Transverse colon (tissue), 3 donors: ENCODE results near the gene PRADC1.

Source experiments
- EP300 ChIP-seq: sonication (generic); formaldehyde crosslinking; IDR thresholded peaks from one replicate; pipeline ENCODE4 v1.6.1; 2017; ENCODE audit warnings: antibody characterized with exemption, low read depth
- POLR2A ChIP-seq: fragments of 450-650 bp; IDR thresholded peaks from one replicate; pipeline ENCODE4 v1.6.1; 2016; ENCODE audit warnings: antibody characterized with exemption, mild to moderate bottlenecking, moderate library complexity
- TF ChIP-seq, protein P1 (sequence below), 5 experiments: fragments of 200-600 bp in 3 of 5; fragments of 450-650 bp in 2 of 5; sonication (generic) in 3 of 5; IDR thresholded peaks; 1 replicate in 2 of 5; 2 replicates in 3 of 5; pipeline ENCODE4 v1.5.1; 2016 to 2017; ENCODE audit warnings: antibody characterized with exemption in 5 of 5, inconsistent platforms in 3 of 5, mild to moderate bottlenecking in 2 of 5, moderate library complexity in 1 of 5

DNA sequence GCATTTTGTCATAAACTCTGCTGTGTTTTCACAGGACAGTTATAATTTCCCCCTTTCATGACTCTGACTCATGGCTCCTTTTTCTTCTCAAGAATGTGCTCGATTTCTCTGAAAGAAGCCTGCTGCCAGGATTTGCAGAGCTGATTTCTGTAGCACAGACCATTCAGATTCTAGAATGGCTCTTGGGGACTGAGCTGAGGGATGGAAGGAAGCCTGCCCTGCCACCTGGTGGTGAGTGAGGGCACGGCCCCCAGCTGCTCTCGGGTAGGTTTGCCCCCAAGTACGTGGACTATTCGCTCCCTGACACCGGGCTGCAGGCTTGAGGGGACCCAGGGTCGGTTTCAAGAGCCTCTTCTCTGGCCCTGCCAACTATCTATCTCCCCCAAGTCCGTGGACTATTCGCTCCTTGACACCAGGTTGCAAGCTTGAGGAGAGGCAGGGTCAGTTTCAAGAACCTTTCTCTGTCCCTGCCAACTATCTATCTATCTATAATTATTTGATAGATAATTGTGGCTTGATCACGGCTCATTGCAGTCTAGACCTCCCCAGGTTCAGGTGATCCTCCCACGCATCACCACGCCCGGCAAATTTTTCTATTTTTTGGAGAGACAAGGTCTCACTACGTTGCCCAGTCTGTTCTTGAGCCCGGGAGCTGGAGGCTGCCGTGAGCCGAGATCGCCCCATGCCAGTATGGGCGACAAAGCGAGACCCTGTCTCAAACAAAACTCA, 20.4 kb downstream of the PRADC1 start:
- TF ChIP-seq, protein P1, sequence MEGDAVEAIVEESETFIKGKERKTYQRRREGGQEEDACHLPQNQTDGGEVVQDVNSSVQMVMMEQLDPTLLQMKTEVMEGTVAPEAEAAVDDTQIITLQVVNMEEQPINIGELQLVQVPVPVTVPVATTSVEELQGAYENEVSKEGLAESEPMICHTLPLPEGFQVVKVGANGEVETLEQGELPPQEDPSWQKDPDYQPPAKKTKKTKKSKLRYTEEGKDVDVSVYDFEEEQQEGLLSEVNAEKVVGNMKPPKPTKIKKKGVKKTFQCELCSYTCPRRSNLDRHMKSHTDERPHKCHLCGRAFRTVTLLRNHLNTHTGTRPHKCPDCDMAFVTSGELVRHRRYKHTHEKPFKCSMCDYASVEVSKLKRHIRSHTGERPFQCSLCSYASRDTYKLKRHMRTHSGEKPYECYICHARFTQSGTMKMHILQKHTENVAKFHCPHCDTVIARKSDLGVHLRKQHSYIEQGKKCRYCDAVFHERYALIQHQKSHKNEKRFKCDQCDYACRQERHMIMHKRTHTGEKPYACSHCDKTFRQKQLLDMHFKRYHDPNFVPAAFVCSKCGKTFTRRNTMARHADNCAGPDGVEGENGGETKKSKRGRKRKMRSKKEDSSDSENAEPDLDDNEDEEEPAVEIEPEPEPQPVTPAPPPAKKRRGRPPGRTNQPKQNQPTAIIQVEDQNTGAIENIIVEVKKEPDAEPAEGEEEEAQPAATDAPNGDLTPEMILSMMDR (IDR thresholded peaks at IDR 0.05), result peak; percentile 83 to 96 (median 89)
- TF ChIP-seq EP300 (no peak), POLR2A (no peak)
